ENCODE results near the gene TSACC. TPM values are rescaled to one million over a fixed set of nuclear protein-coding genes. Genes with fewer than 3 reads are reported as not detected.

The TSACC gene
- total and polyA plus RNA-seq, 2 donors (not counting 1 experiment from before 2014, with no cell fraction given): 0.69 to 1.2 TPM

GRCh38 chr1:156357977-156358376 is 19.7 kb downstream of the TSACC start:
- Mint-ChIP-seq H3K4me3 (no peak overlapping the region), H3K27ac (no peak overlapping the region), H3K4me1 (peaks cover 6% of the 10 kb centered on the region), H3K9me3 (ENCODE audit: insufficient read depth) (no peaks in the 10 kb centered on the region), H3K27me3 (peaks cover 35% of the 10 kb centered on the region)
- Histone ChIP-seq H3K27ac (ENCODE audit: low read length in 2 of 2) (no peak overlapping the region), H3K4me2 (replicated peaks; ENCODE audit: low read depth, low read length, poor library complexity, severe bottlenecking) (no peak overlapping the region), H3K4me3 (ENCODE audit: control extremely low read depth in 1 of 5, extremely low read depth in 1 of 5, insufficient read depth in 1 of 5, low read depth in 2 of 5, low read length in 4 of 5) (no peak overlapping the region), H2AFZ (ENCODE audit: insufficient read depth, low read depth, low read length, poor library complexity, severe bottlenecking) (no peak overlapping the region), H3K4me1 (ENCODE audit: control insufficient read depth in 2 of 2, insufficient read depth in 2 of 2, low read length in 2 of 2) (peaks cover 6 to 9% of the 10 kb centered on the region in 2 donors), H3K9ac (ENCODE audit: low read length) (no peak overlapping the region), H3K27me3 (replicated peaks in 1 of 4; ENCODE audit: control extremely low read depth in 1 of 4, control insufficient read depth in 3 of 4, insufficient read depth in 4 of 4, low read length in 3 of 4) (peaks cover 0 to 25% (median 11%) of the 10 kb centered on the region in 4 experiments), H4K20me1 (ENCODE audit: control insufficient read depth, insufficient read depth, low read length, poor library complexity, severe bottlenecking) (no peaks in the 10 kb centered on the region), H3K36me3 (replicated peaks in 1 of 2; ENCODE audit: control extremely low read depth in 1 of 2, control insufficient read depth in 1 of 2, extremely low read depth in 1 of 2, insufficient read depth in 2 of 2, low read length in 1 of 2) (no peaks in the 10 kb centered on the region), H3K9me3 (ENCODE audit: control extremely low read depth in 1 of 3, control insufficient read depth in 2 of 3, insufficient read depth in 1 of 3, low read length in 2 of 3) (no peaks in the 10 kb centered on the region), H3K79me2 (ENCODE audit: control insufficient read depth, insufficient read depth, low read length) (no peaks in the 10 kb centered on the region)
- CTCF ChIA-PET: interaction anchor here (1.2 to 2.4 kb wide), 6 partner anchors 10 to 93 kb away, joined by 3 to 19 read pairs (median 5); no protein-coding TSS in a partner anchor
- ATAC-seq (ENCODE audit: low read depth): no peak
- TF ChIP-seq, protein P1, sequence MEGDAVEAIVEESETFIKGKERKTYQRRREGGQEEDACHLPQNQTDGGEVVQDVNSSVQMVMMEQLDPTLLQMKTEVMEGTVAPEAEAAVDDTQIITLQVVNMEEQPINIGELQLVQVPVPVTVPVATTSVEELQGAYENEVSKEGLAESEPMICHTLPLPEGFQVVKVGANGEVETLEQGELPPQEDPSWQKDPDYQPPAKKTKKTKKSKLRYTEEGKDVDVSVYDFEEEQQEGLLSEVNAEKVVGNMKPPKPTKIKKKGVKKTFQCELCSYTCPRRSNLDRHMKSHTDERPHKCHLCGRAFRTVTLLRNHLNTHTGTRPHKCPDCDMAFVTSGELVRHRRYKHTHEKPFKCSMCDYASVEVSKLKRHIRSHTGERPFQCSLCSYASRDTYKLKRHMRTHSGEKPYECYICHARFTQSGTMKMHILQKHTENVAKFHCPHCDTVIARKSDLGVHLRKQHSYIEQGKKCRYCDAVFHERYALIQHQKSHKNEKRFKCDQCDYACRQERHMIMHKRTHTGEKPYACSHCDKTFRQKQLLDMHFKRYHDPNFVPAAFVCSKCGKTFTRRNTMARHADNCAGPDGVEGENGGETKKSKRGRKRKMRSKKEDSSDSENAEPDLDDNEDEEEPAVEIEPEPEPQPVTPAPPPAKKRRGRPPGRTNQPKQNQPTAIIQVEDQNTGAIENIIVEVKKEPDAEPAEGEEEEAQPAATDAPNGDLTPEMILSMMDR (IDR thresholded peaks at IDR 0.05): no peak
- no peak for TF ChIP-seq EZH2 (IDR thresholded peaks at IDR 0.05; ENCODE audit: borderline replicate concordance, insufficient read depth, low read depth, low read length, poor library complexity, severe bottlenecking)
- DNase-seq: no peak
- POLR2A ChIA-PET: no interaction called here
- no CpG with 5 or more reads among the region's 2 CpGs for WGBS (ENCODE audit: insufficient coverage)
- intact Hi-C loops (cut with micrococcal nuclease): loop anchor here (1.0 kb wide), 1 partner anchor 87 kb away; no protein-coding TSS in a partner anchor

- TF ChIP-seq EZH2 (IDR thresholded peaks at IDR 0.05; ENCODE audit: borderline replicate concordance, insufficient read depth, low read depth, low read length, poor library complexity, severe bottlenecking): no peak
- TF ChIP-seq, protein P1 (IDR thresholded peaks at IDR 0.05): no peak
- no peak overlapping the region for H3K27ac Mint-ChIP-seq
- no peak overlapping the region for H3K4me2 ChIP-seq (replicated peaks; ENCODE audit: low read depth, low read length, poor library complexity, severe bottlenecking)
- no peak overlapping the region for H2AFZ ChIP-seq (ENCODE audit: insufficient read depth, low read depth, low read length, poor library complexity, severe bottlenecking)
- no peak for DNase-seq
- H3K9me3 Mint-ChIP-seq (ENCODE audit: insufficient read depth): no peaks in the 10 kb centered on the region
- H4K20me1 ChIP-seq (ENCODE audit: control insufficient read depth, insufficient read depth, low read length, poor library complexity, severe bottlenecking): no peaks in the 10 kb centered on the region
- no CpG with 5 or more reads among the region's 1 CpG for WGBS (ENCODE audit: insufficient coverage)
- no peaks in the 10 kb centered on the region for H3K36me3 ChIP-seq (replicated peaks in 1 of 2; ENCODE audit: control extremely low read depth in 1 of 2, control insufficient read depth in 1 of 2, extremely low read depth in 1 of 2, insufficient read depth in 2 of 2, low read length in 1 of 2)
- H3K79me2 ChIP-seq (ENCODE audit: control insufficient read depth, insufficient read depth, low read length): no peaks in the 10 kb centered on the region
- peaks cover 6 to 9% of the 10 kb centered on the region in 2 donors for H3K4me1 ChIP-seq (ENCODE audit: control insufficient read depth in 2 of 2, insufficient read depth in 2 of 2, low read length in 2 of 2)
- CTCF ChIA-PET: interaction anchor here (0.7 to 2.4 kb wide), 11 partner anchors 11 to 92 kb away, joined by 3 to 19 read pairs (median 4); no protein-coding TSS in a partner anchor
- POLR2A ChIA-PET: interaction anchor here (0.7 kb wide), 2 partner anchors 27 to 370 kb away, joined by 3 read pairs; partner anchors contain the start of genes ISG20L2 and METTL25B
- intact Hi-C loops (cut with micrococcal nuclease): no loop called here
- no peak overlapping the region for H3K9ac ChIP-seq (ENCODE audit: low read length)
- H3K27ac ChIP-seq (ENCODE audit: low read length in 2 of 2): no peak overlapping the region
- H3K4me3 Mint-ChIP-seq: no peak overlapping the region
- H3K9me3 ChIP-seq (ENCODE audit: control extremely low read depth in 1 of 3, control insufficient read depth in 2 of 3, insufficient read depth in 1 of 3, low read length in 2 of 3): no peaks in the 10 kb centered on the region
- peaks cover 35% of the 10 kb centered on the region for H3K27me3 Mint-ChIP-seq
- no peak overlapping the region for H3K4me3 ChIP-seq (ENCODE audit: control extremely low read depth in 1 of 5, extremely low read depth in 1 of 5, insufficient read depth in 1 of 5, low read depth in 2 of 5, low read length in 4 of 5)
- peaks cover 0 to 26% (median 11%) of the 10 kb centered on the region in 4 experiments for H3K27me3 ChIP-seq (replicated peaks in 1 of 4; ENCODE audit: control extremely low read depth in 1 of 4, control insufficient read depth in 3 of 4, insufficient read depth in 4 of 4, low read length in 3 of 4)
- ATAC-seq (ENCODE audit: low read depth): no peak
- peaks cover 6% of the 10 kb centered on the region for H3K4me1 Mint-ChIP-seq
Measured at GRCh38 chr1:156358641-156359040, 20.3 kb downstream of the TSACC start.

Measured in B cell (primary cell).